ENCODE data around the gene BACE2. TPM values are rescaled to one million over a fixed set of nuclear protein-coding genes. Genes with fewer than 3 reads are reported as not detected.

Gene BACE2
- total RNA-seq, 2 experiments from 2014 or later = not detected

- Histone ChIP-seq H3K9me3 (ENCODE audit: low read length) (no peaks in the 10 kb centered on the region), H3K79me2 (ENCODE audit: insufficient read depth, low read depth, low read length) (no peaks in the 10 kb centered on the region), H4K20me1 (ENCODE audit: insufficient read depth, low read length) (no peaks in the 10 kb centered on the region), H3K9me2 (ENCODE audit: insufficient read depth, low read length) (no peaks in the 10 kb centered on the region), H3K36me3 (ENCODE audit: insufficient read depth, low read length) (no peaks in the 10 kb centered on the region), H2AFZ (ENCODE audit: low read length) (peak overlapping the region; percentile 82; the same call in 1 of the 2 replicates), H3K4me3 (ENCODE audit: low read depth, low read length, poor library complexity, severe bottlenecking) (peak overlapping the region; percentile 17), H3K4me2 (ENCODE audit: low read length) (peak overlapping the region; percentile 69), H3K4me1 (ENCODE audit: insufficient read depth, low read length, poor library complexity, severe bottlenecking) (peaks cover 54% of the 10 kb centered on the region), H3K27ac (ENCODE audit: low read depth, low read length, poor library complexity, severe bottlenecking) (peak overlapping the region; percentile 96)
- intact Hi-C loops (cut with micrococcal nuclease; ENCODE audit: unreplicated experiment) = loop anchor here (1.0 to 5.0 kb wide), 4 partner anchors 39 to 138 kb away; partner anchors contain the start of gene MX1
- ChIA-PET CTCF (ENCODE audit: unreplicated experiment) (interaction anchor here (1.4 kb wide), 1 partner anchor 47 kb away, joined by 5 read pairs; no protein-coding TSS in a partner anchor), POLR2A (no interaction called here)
- peak; percentile 26 for DNase-seq (ENCODE audit: low spot score)
- no peak for TF ChIP-seq EZH2phosphoT487 (IDR thresholded peaks at IDR 0.05; ENCODE audit: borderline replicate concordance, low read depth, low read length)
- no peak for TF ChIP-seq CTCF (conservative IDR thresholded peaks at IDR 0.05; ENCODE audit: low read length)
- BruUV-seq (replicated peaks) = no TSS peak
Observed at GRCh38 chr21:41321908-41322495, 154.0 kb downstream of the BACE2 start.

DNA sequence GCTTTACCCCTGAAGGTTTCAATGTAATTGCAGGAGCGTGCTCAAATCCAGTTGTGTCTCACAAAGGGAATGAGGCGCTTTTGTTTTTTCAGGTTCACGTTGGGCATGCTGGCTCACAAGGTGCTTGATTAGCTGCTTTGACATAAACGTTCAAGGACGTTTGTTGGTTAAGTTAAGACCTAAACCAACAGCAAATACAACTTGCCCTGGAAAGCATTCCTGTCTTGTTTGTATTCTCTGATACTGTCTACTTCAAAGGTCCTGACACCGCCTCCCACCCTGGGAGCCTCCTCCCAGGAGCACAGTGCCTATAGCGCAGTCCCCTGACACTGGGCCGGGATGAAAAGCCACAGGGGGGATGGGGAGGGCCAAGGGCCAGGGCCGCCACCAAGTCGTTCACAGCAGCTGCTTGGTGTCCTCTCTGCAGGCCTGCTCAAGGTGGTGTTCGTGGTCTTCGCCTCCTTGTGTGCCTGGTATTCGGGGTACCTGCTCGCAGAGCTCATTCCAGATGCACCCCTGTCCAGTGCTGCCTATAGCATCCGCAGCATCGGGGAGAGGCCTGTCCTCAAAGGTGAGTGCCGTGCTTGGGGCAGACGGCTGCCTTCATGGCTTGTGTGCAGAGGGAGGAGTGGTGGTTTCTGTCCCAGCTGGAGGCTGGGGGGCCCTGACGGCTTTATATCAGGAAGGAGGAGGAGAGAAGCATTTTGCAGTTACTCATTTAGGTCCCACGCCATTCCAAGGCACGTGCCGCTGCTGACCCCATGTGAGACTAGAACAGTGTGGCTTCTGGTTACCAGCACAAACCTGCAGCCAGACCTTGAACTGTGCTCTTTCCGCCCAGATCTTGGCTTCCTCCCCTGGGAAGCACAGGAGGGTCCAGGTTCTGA is 154.8 kb downstream of the BACE2 start:
- POLR2A ChIA-PET = interaction anchor here (0.6 kb wide), 1 partner anchor 23 kb away, joined by 3 read pairs; no protein-coding TSS in a partner anchor
- BruUV-seq (replicated peaks) = no TSS peak
- Histone ChIP-seq H4K20me1 (ENCODE audit: insufficient read depth, low read length) (no peaks in the 10 kb centered on the region), H3K36me3 (ENCODE audit: insufficient read depth, low read length) (no peaks in the 10 kb centered on the region), H3K79me2 (ENCODE audit: insufficient read depth, low read depth, low read length) (no peaks in the 10 kb centered on the region), H2AFZ (ENCODE audit: low read length) (no peak overlapping the region; the same call in 1 of the 2 replicates), H3K4me2 (ENCODE audit: low read length) (peak overlapping the region; percentile 69; the same call in 1 of the 2 replicates), H3K9me2 (ENCODE audit: insufficient read depth, low read length) (no peaks in the 10 kb centered on the region), H3K4me3 (ENCODE audit: low read depth, low read length, poor library complexity, severe bottlenecking) (no peak overlapping the region), H3K27ac (ENCODE audit: low read depth, low read length, poor library complexity, severe bottlenecking) (peak overlapping the region; percentile 96), H3K9me3 (ENCODE audit: low read length) (no peaks in the 10 kb centered on the region), H3K4me1 (ENCODE audit: insufficient read depth, low read length, poor library complexity, severe bottlenecking) (peaks cover 55% of the 10 kb centered on the region)
- no peak for TF ChIP-seq CTCF (conservative IDR thresholded peaks at IDR 0.05; ENCODE audit: low read length)
- TF ChIP-seq EZH2phosphoT487 (IDR thresholded peaks at IDR 0.05; ENCODE audit: borderline replicate concordance, low read depth, low read length) = no peak
- CTCF ChIA-PET (ENCODE audit: unreplicated experiment) = interaction anchor here (1.0 to 1.5 kb wide), 2 partner anchors 9 to 46 kb away, joined by 3 to 4 read pairs; no protein-coding TSS in a partner anchor
- intact Hi-C loops (cut with micrococcal nuclease; ENCODE audit: unreplicated experiment) = loop anchor here (5.0 kb wide), 1 partner anchor 105 kb away; the partner anchor contains the start of gene MX1
- no peak for DNase-seq (ENCODE audit: low spot score)

All from OCI-LY7 (cell line).